NCI-H2196 treated with DMSO at 0.1 percent for 48 hours (cell line): ENCODE measurements around the gene ZBTB1.
A peak's percentile ranks its signal among the peaks of the same experiment; 100 is the strongest.

ENCODE experiments used
- DNase-seq: peaks from one replicate; lab custom pipeline; 2025; ENCODE audit not compliant: unreplicated experiment; lab: John Stamatoyannopoulos, UW

Gene ZBTB1

GRCh38 chr14:64504310-64504896 is at the start of gene ZBTB1:
Gene ZBTB1, plus strand, starts transcription at chr14:64504770. Its CDS starts 16,735 bp downstream, at chr14:64521505.
- DNase-seq: peak; percentile 65

- DNase-seq: no peak
Observed at GRCh38 chr14:64459405-64460136, 45.0 kb upstream of the ZBTB1 start.

DNA sequence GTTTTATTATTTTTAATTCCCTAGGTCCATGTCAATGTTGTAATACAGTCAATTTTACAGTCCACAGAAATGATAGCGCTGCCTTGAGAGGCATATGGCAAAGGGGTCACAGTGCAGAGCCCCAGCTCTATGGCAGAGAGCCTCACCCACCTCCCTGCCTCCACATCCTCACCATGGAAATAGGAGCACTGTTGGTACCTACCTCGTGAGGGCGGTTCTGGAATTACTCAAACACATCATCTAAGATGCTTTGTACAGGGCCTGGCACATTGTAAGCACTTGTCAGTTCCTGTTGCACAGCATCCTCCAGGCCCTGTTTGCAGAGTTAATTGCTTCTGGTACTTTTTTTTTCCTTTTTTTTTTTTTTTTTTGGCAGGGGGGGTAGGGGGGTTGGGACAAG is 43.3 kb upstream of the ZBTB1 start:
- no peak for DNase-seq

GRCh38 chr14:64463195-64463594 is 41.4 kb upstream of the ZBTB1 start:
- no peak for DNase-seq

GRCh38 chr14:64463873-64464272 is 40.7 kb upstream of the ZBTB1 start:
- no peak for DNase-seq

DNA sequence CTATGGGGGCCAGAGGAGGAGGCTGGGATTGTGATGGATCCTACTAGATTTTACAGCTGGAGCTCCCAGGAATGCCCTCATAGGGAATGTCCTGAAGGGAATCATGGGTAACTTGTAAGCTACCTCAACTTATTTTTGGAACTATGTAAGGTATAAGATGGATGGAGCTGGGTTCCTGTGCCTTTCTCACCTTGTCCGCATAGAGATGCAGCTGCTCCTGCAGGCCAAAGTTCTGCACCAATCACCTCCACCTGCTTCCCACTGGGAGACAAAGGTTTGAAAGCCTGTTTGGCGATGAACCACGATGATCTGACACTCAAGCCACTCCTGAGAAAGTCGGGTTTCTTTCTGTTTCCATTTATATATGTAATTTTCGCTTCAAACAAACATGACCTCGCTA is 39.9 kb upstream of the ZBTB1 start:
- no peak for DNase-seq

DNA sequence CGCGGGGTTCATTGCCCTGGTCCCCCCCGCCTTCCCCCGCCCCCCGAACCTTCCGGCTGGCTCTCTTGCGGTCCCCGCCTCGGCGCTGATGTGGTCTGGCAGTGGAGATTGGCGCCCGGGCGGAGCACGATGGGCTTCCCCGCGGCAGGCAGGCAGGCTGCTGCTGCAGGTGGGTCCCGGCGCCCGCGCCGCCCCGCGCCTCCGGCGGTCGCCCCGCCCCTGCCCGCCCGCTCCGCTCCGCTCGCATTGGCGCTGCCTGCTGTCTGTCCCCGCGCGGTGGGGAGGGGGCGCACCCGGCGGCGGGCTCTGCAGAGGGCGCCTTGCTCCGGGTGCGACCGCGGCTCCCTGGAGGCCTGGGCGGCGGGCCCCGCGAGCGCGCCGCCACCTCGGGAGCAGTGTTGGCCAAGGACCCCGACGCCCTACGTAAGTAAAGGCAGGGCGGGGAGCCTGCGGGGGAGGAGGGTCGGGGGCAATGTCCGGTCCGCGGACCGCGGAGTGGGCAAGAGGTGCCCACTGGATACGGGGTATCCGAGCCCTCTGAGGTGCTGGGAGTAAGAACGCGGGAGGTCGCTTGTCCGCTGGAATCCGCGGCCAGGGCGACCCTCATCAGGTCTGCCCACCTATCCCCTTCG is 39.3 kb upstream of the ZBTB1 start, which contains the start of gene AKAP5:
Gene AKAP5 (plus strand): TSS at position 309 of the 632 bp plus-strand sequence. CDS start 2,896 bp downstream, outside the sequence.
- peak; percentile 11 for DNase-seq

DNA sequence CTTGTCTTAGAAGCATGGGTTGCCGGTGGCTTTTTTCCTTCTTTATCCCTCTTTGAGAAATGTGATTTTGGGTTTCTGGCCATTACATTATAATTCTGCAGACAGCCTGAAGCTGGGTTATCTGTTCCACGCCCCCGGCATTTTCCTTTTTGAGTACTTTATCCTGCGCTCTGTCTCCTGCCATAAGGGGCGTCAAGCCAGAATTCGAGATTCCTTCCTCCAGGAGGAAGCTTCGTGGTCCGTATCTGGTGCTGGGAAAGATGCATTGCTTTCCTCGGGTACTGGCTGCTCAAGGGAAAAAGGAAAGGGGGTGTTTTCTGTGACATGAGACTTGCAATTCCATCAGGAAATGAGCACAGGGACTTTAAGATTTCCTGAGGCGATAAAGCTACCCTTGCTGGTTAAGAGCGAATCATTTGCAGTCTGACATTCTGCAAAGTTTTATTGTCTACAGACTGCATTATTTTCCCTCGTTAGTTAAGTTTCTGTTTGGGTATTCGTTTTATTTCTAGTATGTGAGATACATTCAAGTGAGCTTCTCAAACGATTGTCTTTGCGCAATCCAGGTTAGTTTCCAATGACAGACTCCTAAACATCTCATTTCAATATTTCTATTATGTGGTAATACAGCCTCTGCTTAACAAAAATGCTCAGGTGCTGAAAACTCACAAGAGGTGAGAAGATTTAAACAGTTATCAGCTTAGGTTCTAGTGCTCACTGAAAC is 38.6 kb upstream of the ZBTB1 start:
- DNase-seq: no peak

DNA sequence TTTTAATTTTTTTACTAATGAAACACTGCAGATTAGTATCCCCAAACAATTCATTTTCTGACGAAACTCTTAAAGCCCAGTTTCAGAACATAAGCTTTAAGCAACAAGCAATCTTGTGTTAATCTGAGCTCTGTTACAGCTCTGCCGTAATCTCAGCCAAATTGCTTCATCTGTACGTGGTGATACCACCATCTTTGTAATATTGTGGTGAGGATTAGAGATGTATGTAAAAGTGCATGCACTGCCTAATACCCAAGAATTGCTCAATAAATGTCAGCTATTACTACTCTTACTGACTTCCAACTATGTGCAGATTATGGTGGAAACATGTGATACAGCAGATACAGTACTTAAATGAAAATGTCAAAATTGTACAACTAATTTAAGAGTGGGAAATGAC is 37.5 kb upstream of the ZBTB1 start:
- DNase-seq: no peak

GRCh38 chr14:64467566-64467965 is 37.0 kb upstream of the ZBTB1 start:
- DNase-seq: no peak

GRCh38 chr14:64468451-64468850 is 36.1 kb upstream of the ZBTB1 start:
- no peak for DNase-seq

- DNase-seq: no peak
Observed at GRCh38 chr14:64474041-64474440, 30.5 kb upstream of the ZBTB1 start.

- DNase-seq: no peak
Observed at GRCh38 chr14:64474698-64475097, 29.9 kb upstream of the ZBTB1 start.

- no peak for DNase-seq
Observed at GRCh38 chr14:64475585-64476273, 28.8 kb upstream of the ZBTB1 start.

DNA sequence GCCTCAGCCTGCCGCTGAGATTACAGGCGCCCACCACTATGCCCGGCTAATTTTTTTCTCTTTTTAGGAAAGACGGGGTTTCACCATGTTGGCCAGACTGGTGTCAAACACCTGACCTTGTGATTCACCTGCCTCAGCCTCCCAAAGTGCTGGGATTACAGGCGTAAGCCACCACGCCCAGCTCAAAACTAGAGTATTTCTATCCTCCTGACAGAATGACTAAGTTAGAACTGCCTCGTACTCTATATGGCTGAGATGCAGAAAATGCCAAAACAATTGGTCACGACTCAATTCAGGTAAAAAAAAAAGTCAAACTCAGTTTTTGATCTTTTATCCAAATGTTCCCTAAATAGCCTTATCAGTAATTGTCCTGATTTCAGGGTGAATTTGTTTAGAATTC is 28.1 kb upstream of the ZBTB1 start:
- DNase-seq: no peak

DNA sequence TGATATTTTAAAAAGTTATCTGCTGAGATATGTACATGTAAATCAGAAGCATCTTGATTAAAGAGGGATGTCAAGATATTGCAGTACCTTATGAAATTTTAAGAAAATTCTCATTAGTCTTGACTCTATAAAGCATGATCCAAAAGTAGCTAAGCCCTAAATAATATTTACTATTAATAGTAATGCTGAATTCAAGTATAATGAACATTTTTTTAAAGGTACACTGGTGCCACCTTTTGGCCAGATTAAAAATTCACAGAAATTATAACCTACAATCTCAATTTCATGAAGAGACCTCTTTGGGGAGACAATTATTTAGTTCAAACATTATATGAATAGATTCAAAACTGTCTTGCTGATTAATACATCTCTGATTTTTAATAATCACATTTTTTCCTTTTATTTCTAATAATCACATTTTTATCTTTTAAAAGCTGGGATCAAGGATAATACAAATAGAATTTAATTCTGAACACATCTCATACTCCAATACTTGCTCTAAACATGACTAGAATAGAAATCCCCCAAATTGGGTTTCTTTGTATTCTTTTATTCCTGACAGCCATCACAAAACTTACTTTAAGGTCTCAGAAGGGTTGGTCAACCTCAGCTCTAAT is 25.8 kb upstream of the ZBTB1 start:
- no peak for DNase-seq

GRCh38 chr14:64488590-64489099 is 15.9 kb upstream of the ZBTB1 start:
- DNase-seq: no peak

GRCh38 chr14:64491637-64492036 is 12.9 kb upstream of the ZBTB1 start:
- DNase-seq: no peak

GRCh38 chr14:64493455-64493854 is 11.1 kb upstream of the ZBTB1 start:
- no peak for DNase-seq

- no peak for DNase-seq
Observed at GRCh38 chr14:64495252-64495651, 9.3 kb upstream of the ZBTB1 start.
